Gastrocnemius medialis (tissue), 4 donors: ENCODE results near the gene MTTP. TPM values are rescaled to one million over a fixed set of nuclear protein-coding genes. Genes with fewer than 3 reads are reported as not detected.
"Not testable (repeated sequence)": the region's sequence is repeated elsewhere in the genome, so short reads cannot be mapped to it uniquely, and the experiment has no call there.

Experiments used
- ATAC-seq, 2 donors: fragments of 150-250 bp; one replicate each; pipeline ENCODE4 v1.9.1; 2016
- DNase-seq, 2 donors: peaks; one replicate each; pipeline ENCODE4 v3.0.0-alpha.2; 2019
- H3K27ac ChIP-seq, 4 donors: fragments of 200-600 bp; sonication (generic); 1 replicate in 1 of 4; 2 replicates in 3 of 4; pipeline ENCODE4 v1.5.1; 2016 to 2018; ENCODE audit warnings: mild to moderate bottlenecking in 2 of 4, moderate library complexity in 1 of 4
- H3K27me3 ChIP-seq, 3 donors: fragments of 200-600 bp; sonication (generic) in 2 of 3; 1 replicate in 1 of 3; 2 replicates in 2 of 3; pipeline versions ENCODE4 v1.5.1 to v1.6.0; 2016 to 2019; ENCODE audit warnings: mild to moderate bottlenecking in 1 of 3, moderate library complexity in 1 of 3
- H3K36me3 ChIP-seq, 2 donors: fragments of 200-600 bp; sonication (generic) in 1 of 2; one replicate each; pipeline ENCODE4 v1.5.1; 2017 to 2018
- H3K4me1 ChIP-seq, 2 donors: fragments of 200-600 bp; sonication (generic) in 1 of 2; one replicate each; pipeline ENCODE4 v1.5.1; 2016 to 2017; ENCODE audit warnings: mild to moderate bottlenecking in 2 of 2
- H3K4me3 ChIP-seq, 4 donors: fragments of 200-600 bp; sonication (generic) in 3 of 4; 1 replicate in 1 of 4; 2 replicates in 3 of 4; pipeline ENCODE4 v1.5.1; 2016 to 2019; ENCODE audit warnings: mild to moderate bottlenecking in 2 of 4
- H3K9me3 ChIP-seq, 3 donors: fragments of 200-600 bp; sonication (generic) in 2 of 3; 1 replicate in 1 of 3; 2 replicates in 2 of 3; pipeline ENCODE4 v1.5.1; 2016 to 2019
- POLR2A ChIP-seq, 2 donors: fragments of 450-650 bp; IDR thresholded peaks; one replicate each; pipeline ENCODE4 v1.6.1; 2017; ENCODE audit warnings: antibody characterized with exemption in 2 of 2, mild to moderate bottlenecking in 2 of 2, moderate library complexity in 2 of 2
- in situ Hi-C, 4 donors: fragments of 200-750 bp; cut with MboI; loops; one replicate each; pipeline versions ENCODE4 v1.15.0 to v1.8.0; 2017; ENCODE audit warnings: low sequenced_read_pairs in 4 of 4
- intact Hi-C: fragments of 100-400 bp; cut with DNase I; formaldehyde crosslinking; loops from one replicate; pipeline ENCODE4 v1.15.1; 2023; ENCODE audit warnings: low total_unique reads
- total RNA-seq, 4 donors: library from RNA; depleted of rRNA; stranded (reverse); fragments of >200 nt; gene quantifications; one replicate each; pipeline versions ENCODE4 v1.1.0 to v1.2.3, GENCODE V29; 2016
- TF ChIP-seq, protein P1 (sequence below), 5 experiments: fragments of 450-650 bp in 3 of 5; fragments of 200-600 bp in 2 of 5; sonication (generic) in 2 of 5; IDR thresholded peaks in 4 of 5; conservative IDR thresholded peaks in 1 of 5; 1 replicate in 4 of 5; 2 replicates in 1 of 5; pipeline ENCODE4 v1.5.1; 2016 to 2019; ENCODE audit warnings: antibody characterized with exemption in 5 of 5, mild to moderate bottlenecking in 3 of 5, moderate library complexity in 3 of 5

Gene MTTP
- total RNA-seq = under 1 TPM in 3 of 4 donors, not detected in 1; 0.33 to 0.63 (median 0.59) TPM

DNA sequence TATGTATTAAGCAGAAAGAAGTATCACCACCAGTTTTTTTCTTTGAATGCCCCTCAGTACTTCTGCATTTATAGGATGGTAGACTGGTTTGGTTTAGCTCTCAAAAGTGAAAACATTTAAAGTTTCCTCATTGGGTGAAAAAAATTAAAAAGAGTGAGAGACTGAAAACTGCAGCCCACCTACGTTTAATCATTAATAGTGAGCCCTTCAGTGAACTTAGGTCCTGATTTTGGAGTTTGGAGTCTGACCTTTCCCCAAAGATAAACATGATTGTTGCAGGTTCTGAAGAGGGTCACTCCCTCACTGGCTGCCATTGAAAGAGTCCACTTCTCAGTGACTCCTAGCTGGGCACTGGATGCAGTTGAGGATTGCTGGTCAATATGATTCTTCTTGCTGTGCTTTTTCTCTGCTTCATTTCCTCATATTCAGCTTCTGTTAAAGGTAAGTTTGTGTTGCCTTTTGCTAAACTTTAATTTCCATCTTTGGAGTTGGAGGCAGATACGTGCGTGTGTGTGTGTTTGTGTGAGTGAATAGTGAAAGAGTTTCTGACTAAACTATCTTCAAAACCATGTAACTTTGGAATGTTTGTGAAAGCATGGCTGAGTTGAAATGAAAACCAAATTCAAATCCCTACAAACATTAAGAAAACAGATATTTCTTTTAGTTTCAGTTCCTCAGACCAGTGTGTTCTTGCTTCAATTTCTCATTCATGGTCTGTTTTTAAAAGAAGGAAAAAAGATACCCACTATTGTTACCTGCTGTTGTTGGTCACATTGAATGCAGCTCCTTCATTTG, at the start of gene MTTP:
TSS of gene MTTP (plus strand) at position 295 of the 795 bp plus-strand sequence. CDS start at position 381, 86 bp downstream.
- Histone ChIP-seq H3K27me3 (no peaks in the 10 kb centered on the region), H3K4me3 (no peak within 1 kb of the TSS), H3K36me3 (no peaks in the 10 kb centered on the region), H3K27ac (peak within 1 kb of the TSS in 3 of 4 donors; percentile 30 to 56 (median 45)), H3K9me3 (no peaks in the 10 kb centered on the region), H3K4me1 (peaks cover 9 to 20% of the 10 kb centered on the region in 2 donors)
- in situ Hi-C loops (loop anchor here in 2 of 4 donors (25.0 kb wide), 2 partner anchors 363 to 388 kb away; partner anchors contain the start of genes DNAJB14 (in 1 of the 2) and H2AZ1 (in 1 of the 2)), intact Hi-C loops (no loop called here)
- TF ChIP-seq, protein P1, sequence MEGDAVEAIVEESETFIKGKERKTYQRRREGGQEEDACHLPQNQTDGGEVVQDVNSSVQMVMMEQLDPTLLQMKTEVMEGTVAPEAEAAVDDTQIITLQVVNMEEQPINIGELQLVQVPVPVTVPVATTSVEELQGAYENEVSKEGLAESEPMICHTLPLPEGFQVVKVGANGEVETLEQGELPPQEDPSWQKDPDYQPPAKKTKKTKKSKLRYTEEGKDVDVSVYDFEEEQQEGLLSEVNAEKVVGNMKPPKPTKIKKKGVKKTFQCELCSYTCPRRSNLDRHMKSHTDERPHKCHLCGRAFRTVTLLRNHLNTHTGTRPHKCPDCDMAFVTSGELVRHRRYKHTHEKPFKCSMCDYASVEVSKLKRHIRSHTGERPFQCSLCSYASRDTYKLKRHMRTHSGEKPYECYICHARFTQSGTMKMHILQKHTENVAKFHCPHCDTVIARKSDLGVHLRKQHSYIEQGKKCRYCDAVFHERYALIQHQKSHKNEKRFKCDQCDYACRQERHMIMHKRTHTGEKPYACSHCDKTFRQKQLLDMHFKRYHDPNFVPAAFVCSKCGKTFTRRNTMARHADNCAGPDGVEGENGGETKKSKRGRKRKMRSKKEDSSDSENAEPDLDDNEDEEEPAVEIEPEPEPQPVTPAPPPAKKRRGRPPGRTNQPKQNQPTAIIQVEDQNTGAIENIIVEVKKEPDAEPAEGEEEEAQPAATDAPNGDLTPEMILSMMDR (IDR thresholded peaks at IDR 0.05 in 4 of 5, conservative IDR thresholded peaks at IDR 0.05 in 1 of 5) = no peak
- TF ChIP-seq POLR2A (IDR thresholded peaks at IDR 0.05) = no peak
- DNase-seq (no peak), ATAC-seq (no peak)

DNA sequence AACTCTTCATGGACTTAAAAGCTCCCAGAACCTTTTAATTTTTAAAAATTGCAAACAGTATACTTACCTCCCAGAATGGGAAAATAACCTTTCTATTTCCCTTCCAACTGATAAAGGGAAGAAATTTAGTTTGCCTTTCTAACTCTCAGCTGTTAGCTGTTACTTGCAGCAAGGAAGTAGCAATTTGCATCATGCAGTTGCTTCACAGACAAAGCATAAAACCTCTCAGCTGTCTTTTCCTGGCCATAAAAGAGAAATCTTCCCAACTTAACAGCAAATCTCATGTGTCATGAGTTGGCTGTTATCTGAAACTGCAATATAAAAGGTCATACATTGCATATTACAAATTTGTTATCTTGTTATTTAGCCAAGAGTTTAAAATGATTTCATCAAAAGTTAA, 45.4 kb upstream of the MTTP start:
- Histone ChIP-seq H3K4me1 (no peaks in the 10 kb centered on the region), H3K4me3 (no peak overlapping the region), H3K36me3 (no peaks in the 10 kb centered on the region), H3K27ac (no peak overlapping the region), H3K9me3 (no peaks in the 10 kb centered on the region), H3K27me3 (no peaks in the 10 kb centered on the region)
- in situ Hi-C loops (no loop called here), intact Hi-C loops (no loop called here)
- DNase-seq (no peak), ATAC-seq (no peak)
- TF ChIP-seq, protein P1 (IDR thresholded peaks at IDR 0.05 in 4 of 5, conservative IDR thresholded peaks at IDR 0.05 in 1 of 5) = no peak
- no peak for TF ChIP-seq POLR2A (IDR thresholded peaks at IDR 0.05)

DNA sequence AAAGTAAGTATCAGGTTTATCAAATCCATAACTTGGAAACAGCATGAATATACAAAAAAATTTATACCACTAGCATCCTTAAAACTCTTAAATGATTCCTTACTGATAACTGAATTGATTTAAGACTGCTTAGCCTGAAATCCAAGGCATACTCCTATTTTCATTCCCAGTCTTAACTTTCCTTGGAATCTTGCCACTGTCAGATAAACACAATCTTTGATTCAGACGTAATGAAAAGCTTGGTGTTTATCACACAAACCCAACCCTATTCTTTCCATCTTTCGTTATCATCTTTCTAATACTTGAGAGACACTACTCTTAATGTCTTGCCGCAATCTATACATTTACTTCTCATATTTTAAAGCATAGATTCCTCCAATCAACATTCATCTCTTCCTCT, 44.7 kb upstream of the MTTP start:
- TF ChIP-seq, protein P1 (IDR thresholded peaks at IDR 0.05 in 4 of 5, conservative IDR thresholded peaks at IDR 0.05 in 1 of 5) = no peak
- TF ChIP-seq POLR2A (IDR thresholded peaks at IDR 0.05) = no peak

DNA sequence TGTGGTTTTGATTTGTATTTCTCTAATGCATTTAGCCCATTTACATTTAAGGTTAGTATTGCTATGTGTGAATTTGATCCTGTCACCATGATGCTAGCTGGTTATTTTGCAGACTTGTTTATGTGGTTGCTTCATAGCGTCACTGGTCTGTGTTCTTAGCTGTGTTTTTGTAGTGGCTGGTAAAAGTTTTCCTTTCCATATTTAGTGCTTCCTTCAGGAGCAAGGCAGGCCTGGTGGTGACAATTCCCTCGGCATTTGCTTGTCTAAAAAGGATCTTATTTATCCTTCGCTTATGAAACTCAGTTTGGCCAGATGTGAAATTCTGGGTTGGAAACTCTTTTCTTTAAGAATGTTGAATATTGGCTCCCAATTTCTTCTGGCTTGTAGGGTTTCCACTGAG, 39.9 kb upstream of the MTTP start:
- in situ Hi-C loops = loop anchor here in 1 of 4 donors (10.0 kb wide), 1 partner anchor 400 kb away; no protein-coding TSS in a partner anchor
- DNase-seq, H3K27ac ChIP-seq, H3K27me3 ChIP-seq, H3K36me3 ChIP-seq, H3K4me1 ChIP-seq, H3K9me3 ChIP-seq, H3K4me3 ChIP-seq, ATAC-seq, intact Hi-C loops: not testable (repeated sequence)

More for the DNA sequence above, 44.7 kb upstream of the MTTP start:
- Histone ChIP-seq H3K4me1 (no peaks in the 10 kb centered on the region), H3K27ac (no peak overlapping the region), H3K36me3 (no peaks in the 10 kb centered on the region), H3K9me3 (no peaks in the 10 kb centered on the region), H3K27me3 (no peaks in the 10 kb centered on the region), H3K4me3 (no peak overlapping the region)
- intact Hi-C loops (no loop called here), in situ Hi-C loops (loop anchor here in 1 of 4 donors (10.0 kb wide), 1 partner anchor 395 kb away; no protein-coding TSS in a partner anchor)
- ATAC-seq = no peak
- DNase-seq = no peak

DNA sequence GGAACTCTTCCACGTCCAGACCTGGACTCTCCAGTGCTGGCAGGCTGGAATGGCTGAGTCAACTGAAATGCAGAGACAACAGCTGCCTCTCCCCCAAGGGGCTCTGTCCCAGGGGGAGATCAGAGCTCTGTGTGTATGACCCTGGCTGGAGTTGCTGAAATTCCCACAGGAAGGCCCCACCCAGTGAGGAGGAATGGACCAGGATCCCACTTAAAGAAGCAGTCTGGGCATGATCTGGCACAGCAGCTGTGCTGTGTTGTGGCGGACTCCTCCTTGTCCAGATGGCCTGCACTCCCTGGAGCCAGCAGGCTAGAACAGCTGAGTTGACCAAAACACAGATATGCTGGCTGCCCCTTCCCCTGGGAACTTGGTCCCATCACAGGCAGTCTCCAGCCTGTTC, 38.4 kb upstream of the MTTP start:
- TF ChIP-seq, protein P1 (IDR thresholded peaks at IDR 0.05 in 4 of 5, conservative IDR thresholded peaks at IDR 0.05 in 1 of 5) = no peak
- TF ChIP-seq POLR2A (IDR thresholded peaks at IDR 0.05) = no peak
- Histone ChIP-seq H3K36me3 (no peaks in the 10 kb centered on the region), H3K4me1 (no peaks in the 10 kb centered on the region), H3K9me3 (no peaks in the 10 kb centered on the region), H3K27ac (no peak overlapping the region), H3K27me3 (no peaks in the 10 kb centered on the region), H3K4me3 (no peak overlapping the region)
- in situ Hi-C loops (loop anchor here in 1 of 4 donors (10.0 kb wide), 1 partner anchor 401 kb away; no protein-coding TSS in a partner anchor), intact Hi-C loops (no loop called here)
- ATAC-seq (no peak), DNase-seq (no peak)
